ENCODE measurements around the gene ZMIZ1.
"Not testable (repeated sequence)": the region's sequence is repeated elsewhere in the genome, so short reads cannot be mapped to it uniquely, and the experiment has no call there.

The ZMIZ1 gene

DNA sequence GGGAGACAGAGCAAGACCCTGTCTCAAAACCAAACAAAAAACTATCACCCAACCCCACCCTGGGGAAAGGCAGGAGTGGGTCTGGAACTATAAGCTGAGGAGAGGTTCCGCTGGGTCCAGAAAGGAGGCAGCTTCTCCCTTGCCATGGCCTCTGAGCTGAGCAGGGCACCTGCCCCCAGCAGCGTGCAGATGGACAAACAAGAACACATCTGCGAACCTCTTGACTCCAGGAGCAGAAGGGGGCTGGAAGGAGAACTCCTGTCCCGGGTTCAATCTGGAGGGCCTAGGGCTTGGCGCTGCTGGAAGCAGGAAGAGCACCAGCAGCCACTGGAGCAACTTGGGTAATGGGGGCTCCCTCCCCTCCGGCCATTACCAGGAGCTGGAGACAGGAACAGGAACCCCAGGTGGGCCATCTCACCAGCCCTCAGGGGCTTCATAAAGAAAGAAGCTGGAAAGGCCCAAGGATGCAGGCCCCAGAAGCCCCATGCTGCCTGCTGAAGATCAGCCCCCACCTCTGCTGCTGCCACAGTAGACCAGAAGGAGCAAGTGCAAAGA lies 259.5 kb downstream of the ZMIZ1 start:
- no peak for DNase-seq

DNA sequence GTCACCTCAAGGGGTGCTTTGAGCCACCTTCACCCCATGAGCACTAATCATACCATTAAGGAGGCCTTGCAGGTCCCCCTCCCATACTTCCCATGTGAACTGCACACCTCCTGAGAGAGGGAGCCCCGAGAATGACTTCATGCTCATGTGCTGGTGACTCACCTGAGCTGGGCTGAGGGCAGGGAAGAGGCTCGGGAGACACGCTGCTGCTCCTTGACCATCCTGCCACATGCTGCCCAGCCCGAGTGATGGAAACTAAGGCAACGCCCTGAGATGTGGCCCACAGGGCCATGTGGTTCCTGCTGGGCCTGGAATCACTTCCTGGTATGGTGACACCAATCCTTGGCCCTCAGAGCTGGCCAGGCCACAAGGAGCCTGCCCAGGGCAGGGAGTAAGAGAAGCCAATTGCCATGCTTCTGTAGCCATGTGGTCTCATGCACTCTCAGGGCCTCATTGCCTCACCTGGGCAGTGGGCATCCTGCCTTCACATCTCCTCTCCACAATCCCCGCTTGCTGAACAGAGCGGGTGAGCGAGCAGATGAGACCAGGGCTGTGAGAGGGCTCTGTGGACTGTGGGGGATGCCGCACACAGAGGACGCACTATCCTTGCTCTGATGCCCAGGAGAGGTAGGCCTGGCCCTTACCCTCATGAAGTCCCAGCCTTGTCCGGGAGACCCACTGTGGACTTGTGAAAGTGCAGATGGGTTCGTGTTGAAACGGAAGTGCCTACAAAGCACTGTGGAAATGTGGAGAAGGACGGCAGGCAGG lies 260.2 kb downstream of the ZMIZ1 start:
- peak; percentile 51 to 58 for DNase-seq

- no peak for DNase-seq
Observed at GRCh38 chr10:79329529-79329928, 260.8 kb downstream of the ZMIZ1 start.

DNA sequence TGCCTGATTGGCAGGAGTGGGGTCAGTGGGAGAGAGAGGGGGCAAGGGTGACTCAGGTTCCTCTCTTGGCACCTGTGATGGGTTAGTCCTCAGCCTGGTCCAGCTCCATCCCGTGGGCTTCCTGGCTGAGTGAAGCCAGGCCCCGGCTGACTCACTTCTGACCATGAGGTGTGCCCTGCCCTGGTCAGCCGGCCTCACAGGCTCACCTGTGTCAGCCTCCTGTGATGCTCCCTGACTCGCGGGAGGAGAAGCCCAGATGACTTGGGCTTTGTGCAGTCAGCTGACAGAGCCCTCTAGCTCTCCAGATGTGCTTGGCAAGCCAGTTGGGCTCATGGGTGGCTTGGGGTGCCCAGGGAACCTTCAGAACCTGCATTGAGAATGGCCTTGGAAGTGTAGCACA lies 262.5 kb downstream of the ZMIZ1 start:
- DNase-seq = no peak

DNA sequence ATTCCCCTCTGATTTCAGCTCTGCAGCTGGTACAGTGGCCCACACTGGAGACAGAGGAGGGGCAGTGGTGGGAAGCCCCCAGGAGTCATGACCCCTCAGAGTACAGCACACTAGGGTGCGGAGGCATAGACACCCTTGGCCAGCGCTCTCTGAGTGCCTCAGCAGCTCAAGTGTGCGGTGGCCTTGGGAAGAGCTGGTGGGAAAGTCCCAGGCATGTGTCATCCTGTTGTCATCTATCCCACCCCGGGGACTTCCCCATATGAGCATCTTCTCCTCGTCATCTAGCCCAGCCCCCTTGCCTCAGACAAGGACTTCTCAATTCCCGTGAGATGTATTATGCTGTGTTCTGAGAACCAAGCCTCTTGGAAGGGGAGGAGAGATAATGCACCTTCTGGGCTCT lies 262.9 kb downstream of the ZMIZ1 start:
- peak; percentile 92 to 97 for DNase-seq

DNA sequence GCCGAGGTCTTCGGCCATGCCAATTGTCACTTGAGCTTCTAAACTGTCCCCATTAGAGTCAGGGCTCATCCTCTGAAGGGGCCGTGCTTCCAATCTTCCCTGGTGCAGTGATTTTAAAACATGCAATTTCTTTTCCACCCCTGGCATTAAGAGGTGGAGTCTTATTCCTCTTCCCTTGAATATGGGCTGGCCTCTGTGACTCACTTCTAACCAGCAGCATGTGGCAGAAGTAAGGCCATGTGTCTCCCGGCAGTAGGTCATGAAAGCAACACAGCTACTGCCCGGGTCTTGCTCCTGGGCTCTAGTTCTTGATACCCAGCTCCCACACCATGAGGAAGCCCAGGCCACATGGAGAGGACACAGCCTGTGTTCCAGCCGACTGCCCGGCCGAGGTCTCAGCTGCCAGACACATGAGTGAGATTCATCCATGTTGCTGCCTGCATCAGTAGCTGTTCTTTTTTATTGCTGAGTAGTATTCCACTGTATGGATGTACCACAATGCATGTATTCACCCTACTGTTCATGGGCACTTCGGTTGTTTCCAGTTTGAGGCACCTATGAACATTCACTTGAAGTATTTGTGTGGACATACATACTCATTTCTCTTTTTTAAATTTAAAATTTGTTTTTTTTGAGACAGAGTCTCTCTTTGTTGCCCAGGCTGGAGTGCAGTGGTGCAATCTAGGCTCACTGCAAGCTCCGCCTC lies 264.0 kb downstream of the ZMIZ1 start:
- DNase-seq = not testable (repeated sequence)

DNA sequence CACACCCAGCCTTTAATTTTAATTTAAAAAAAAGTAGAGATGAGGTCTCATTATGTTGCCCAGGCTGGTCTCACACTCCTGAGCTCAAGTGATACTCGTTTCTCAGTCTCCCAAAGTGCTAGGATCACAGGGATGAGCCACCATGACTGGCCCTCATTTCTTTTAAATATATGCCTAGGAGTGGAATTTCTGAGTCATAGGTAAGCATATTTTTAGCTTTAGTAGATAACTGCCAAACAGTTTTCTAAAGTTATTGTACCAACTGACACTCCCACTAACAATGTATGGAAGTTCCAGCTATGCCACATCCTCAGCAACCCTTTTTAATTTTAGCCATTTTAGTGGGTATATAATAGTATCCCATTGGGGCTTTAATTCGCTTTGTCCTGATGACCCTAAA lies 264.7 kb downstream of the ZMIZ1 start:
- no peak for DNase-seq

GRCh38 chr10:79334573-79334972 lies 265.8 kb downstream of the ZMIZ1 start:
- no peak for DNase-seq

GRCh38 chr10:79335094-79335469 lies 266.3 kb downstream of the ZMIZ1 start:
- DNase-seq = no peak

GRCh38 chr10:79335470-79336235 lies 266.9 kb downstream of the ZMIZ1 start:
- no peak for DNase-seq

DNA sequence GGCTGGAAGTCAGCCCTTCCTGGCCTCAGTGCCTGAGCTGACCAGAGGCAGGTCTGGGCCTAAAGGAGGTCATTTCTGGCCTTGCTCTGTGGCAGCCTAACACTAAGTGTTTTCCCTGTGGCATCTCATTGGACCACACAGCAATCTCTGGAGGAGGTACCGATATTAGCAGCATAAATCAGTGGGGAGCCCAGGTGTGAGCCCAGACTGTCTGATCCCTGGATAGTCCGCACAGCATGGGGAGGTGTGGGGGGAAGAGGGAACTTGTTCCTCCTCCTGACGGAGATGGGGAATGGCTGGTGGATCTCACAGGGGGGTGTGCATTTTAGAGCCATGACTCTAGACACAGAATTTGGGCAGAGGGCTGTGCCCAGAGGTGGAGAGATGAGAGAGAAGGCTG lies 267.5 kb downstream of the ZMIZ1 start:
- no peak for DNase-seq

GRCh38 chr10:79336739-79337138 lies 268.0 kb downstream of the ZMIZ1 start:
- DNase-seq = no peak

DNA sequence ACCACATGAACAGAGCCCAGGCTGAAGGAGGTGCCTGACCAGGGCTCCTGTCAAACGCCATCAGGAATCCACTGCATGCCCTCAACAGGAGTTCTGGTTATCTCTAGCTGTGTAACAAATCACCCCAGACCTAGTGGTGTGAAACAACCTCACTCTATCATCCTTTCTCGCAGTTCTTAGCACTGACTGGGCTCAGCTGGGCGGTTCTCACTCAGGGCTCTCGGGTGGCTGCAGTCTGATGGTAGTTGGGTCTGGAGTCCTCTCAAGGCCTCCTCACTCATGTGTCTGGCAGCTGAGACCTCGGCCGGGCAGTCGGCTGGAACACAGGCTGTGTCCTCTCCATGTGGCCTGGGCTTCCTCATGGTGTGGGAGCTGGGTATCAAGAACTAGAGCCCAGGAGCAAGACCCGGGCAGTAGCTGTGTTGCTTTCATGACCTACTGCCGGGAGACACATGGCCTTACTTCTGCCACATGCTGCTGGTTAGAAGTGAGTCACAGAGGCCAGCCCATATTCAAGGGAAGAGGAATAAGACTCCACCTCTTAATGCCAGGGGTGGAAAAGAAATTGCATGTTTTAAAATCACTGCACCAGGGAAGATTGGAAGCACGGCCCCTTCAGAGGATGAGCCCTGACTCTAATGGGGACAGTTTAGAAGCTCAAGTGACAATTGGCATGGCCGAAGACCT lies 269.2 kb downstream of the ZMIZ1 start:
- not testable (repeated sequence) for DNase-seq

- no peak for DNase-seq
Observed at GRCh38 chr10:79339266-79339665, 270.5 kb downstream of the ZMIZ1 start.

GRCh38 chr10:79340646-79341244 lies 272.0 kb downstream of the ZMIZ1 start:
- DNase-seq = no peak

- DNase-seq = no peak
Observed at GRCh38 chr10:79342295-79342761, 273.6 kb downstream of the ZMIZ1 start.

DNA sequence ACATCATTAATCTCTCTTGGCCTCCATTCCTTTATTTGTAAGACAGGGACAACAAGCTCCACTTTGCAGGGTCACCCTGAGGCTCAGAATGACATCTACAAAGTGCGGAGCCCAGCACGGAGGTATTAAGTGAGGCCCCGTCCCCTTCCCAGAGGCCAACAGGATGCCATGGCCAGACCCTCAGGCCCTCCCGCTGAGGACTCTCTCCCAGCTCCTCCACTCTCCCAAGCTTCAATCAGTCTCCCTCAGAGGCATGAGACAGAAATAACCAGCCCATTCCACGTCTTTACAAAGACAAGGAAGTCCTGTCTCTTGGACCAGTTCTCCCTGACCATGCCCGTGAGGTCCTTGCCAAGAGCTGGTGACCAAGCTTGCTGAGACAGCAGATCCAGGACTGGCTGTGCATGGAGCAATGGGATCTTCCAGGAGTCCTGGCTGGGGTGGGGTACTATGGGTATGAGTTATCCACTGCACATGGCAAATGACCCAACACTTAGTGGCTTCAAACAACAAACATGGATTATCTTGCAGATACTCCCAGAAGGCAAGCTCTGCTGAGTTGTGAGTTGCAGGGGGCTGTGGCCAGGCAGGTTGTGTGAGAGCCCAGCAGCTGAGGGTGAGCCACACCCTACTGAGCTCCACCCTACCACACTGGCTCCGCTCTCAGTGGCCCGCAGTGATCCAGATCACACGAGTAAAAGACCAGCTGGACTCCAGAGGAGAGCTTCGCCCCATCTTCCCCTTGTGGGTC lies 274.2 kb downstream of the ZMIZ1 start:
- no peak for DNase-seq

DNA sequence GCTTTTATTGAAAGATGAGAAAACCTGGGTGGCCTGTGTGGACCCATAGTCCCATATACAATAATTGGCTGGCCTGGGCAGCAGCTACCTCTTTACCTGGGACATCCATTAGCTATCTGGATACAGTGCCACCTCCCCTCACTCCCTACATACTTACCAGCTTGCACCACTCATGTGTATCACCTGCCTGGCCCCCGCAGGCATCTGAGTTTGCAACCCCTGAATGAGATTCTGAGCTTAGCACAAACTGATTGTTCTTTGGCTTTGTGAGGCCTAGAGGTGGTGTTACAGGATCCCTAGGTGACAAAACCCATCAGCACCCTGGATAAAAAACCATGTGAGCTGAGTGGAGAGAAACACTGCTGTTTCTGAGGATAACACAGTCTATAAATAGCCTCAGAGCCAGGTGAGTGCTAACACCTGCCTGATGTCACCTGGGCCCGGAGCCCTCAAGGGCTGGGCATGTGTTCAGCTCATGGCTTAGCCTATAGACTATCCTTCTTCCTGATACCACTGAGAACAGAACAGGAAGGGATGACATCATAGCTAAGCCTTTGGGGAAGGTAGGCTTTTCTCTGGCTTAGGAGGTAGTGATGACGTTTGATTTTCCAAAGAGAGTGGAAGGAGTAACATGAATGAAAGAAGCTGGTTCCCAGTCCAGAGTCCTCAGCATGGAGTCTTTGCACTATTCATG lies 275.9 kb downstream of the ZMIZ1 start:
- DNase-seq = peak; percentile 12 to 20

- DNase-seq = peak; percentile 68 to 72
Observed at GRCh38 chr10:79345241-79346011, 276.7 kb downstream of the ZMIZ1 start.

- DNase-seq = no peak
Observed at GRCh38 chr10:79346012-79346340, 277.2 kb downstream of the ZMIZ1 start.

All from inflammatory macrophage (primary cell).